H1 (cell line): ENCODE results near the gene THOC5. TPM values are rescaled to one million over a fixed set of nuclear protein-coding genes. Genes with fewer than 3 reads are reported as not detected.

Experiments used
- TBP ChIP-seq: IDR thresholded peaks from 2 replicates; pipeline ENCODE4 v1.6.1; 2011; ENCODE audit warnings: low read depth, low read length, improper control_type of control experiment
- polyA plus RNA-seq, 7 experiments: library from polyadenylated mRNA; depleted of rRNA in 3 of 7; stranded (reverse) in 5 of 7; unstranded in 2 of 7; fragments of >200 nt in 5 of 7; fragments of 200-250 nt in 2 of 7; gene quantifications; 1 replicate in 5 of 7; 2 replicates in 1 of 7; 4 replicates in 1 of 7; pipeline versions ENCODE4 v1.2.1 to v1.2.3, GENCODE V29; 2011 to 2013; ENCODE audit warnings: missing spikeins in 2 of 7, mixed read lengths in 2 of 7
- total RNA-seq: library from RNA; stranded (reverse); fragmentation: NEBNext Ultra II Directional; extraction: Animal tissue kit (Norgen Biotek cat#: 25700); gene quantifications from 2 replicates; pipeline ENCODE4 v1.2.1, GENCODE V29; 2021

Gene THOC5
- total and polyA plus RNA-seq, 2 of the 8 experiments (the other 6 are each of a cell fraction or from before 2014, with no cell fraction given) = 27.7 to 65.7 TPM

DNA sequence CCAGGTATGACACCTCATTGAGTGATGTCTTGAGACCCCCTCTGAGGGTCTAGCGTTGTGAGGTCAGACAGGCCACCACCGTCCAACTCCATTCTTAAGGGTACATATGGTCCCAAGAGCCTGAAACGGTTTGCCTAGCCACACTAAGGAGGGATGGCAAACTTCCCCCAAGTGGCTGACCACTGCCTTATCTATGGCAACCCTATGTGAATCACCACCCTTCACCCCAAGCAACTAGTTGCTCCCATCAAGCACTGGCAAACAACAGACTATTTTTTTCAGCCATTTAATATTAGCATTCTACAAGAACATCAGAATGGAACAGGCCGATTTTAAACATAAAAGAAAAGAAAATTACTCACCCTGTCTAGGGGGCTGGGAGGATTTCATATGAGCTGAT is 22.8 kb downstream of the THOC5 start (continued):
- no peak for TF ChIP-seq TBP
